Neural progenitor cell (in vitro differentiated cells): ENCODE data around the gene ARFGAP3.

ENCODE experiments used
- EZH2 ChIP-seq: fragments of 200-600 bp; sonication (generic); IDR thresholded peaks from 2 replicates; pipeline ENCODE4 v1.6.1; 2017; ENCODE audit warnings: antibody characterized with exemption, mild to moderate bottlenecking, moderate library complexity
- EZH2phosphoT487 ChIP-seq: fragments of 200-600 bp; sonication (generic); IDR thresholded peaks from 2 replicates; pipeline ENCODE4 v1.6.1; 2017; ENCODE audit warnings: antibody characterized with exemption
- TF ChIP-seq, protein P1 (sequence below): fragments of 200-600 bp; sonication (generic); IDR thresholded peaks from 2 replicates; pipeline ENCODE4 v1.5.1; 2017; ENCODE audit warnings: antibody characterized with exemption, mild to moderate bottlenecking

DNA sequence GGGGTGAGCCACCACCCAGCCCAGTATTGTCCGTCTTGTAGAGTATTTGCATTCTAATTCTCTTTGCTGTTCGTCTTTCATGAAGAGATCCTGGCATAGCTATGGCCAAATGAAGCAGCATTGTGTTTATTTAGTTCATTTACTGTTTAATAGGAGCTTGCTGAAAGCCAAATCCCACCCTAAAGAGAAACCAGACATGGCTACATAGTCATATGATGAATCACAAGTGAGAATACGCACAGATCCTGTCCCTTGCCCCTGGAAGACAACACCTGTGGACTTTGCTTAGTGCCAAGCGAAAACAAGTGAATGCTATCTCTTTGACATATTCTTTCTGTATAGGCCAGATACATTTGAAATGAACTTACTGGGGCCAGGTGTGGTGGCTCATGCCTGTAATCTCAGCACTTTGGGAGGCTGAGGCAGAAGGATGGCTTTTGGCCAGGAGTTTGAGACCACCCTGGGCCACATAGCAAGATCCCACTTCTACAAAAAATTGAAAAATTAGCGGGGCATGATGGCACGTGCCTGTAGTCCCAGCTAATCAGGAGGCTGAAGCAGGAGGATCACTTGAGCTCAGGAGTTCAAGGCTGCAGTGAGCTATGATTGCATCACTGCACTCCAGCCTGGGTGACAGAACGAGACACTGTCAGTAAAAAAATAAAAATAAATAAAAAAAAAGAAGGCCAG, 5.1 kb upstream of the ARFGAP3 start:
- TF ChIP-seq, protein P1, sequence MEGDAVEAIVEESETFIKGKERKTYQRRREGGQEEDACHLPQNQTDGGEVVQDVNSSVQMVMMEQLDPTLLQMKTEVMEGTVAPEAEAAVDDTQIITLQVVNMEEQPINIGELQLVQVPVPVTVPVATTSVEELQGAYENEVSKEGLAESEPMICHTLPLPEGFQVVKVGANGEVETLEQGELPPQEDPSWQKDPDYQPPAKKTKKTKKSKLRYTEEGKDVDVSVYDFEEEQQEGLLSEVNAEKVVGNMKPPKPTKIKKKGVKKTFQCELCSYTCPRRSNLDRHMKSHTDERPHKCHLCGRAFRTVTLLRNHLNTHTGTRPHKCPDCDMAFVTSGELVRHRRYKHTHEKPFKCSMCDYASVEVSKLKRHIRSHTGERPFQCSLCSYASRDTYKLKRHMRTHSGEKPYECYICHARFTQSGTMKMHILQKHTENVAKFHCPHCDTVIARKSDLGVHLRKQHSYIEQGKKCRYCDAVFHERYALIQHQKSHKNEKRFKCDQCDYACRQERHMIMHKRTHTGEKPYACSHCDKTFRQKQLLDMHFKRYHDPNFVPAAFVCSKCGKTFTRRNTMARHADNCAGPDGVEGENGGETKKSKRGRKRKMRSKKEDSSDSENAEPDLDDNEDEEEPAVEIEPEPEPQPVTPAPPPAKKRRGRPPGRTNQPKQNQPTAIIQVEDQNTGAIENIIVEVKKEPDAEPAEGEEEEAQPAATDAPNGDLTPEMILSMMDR, result no peak
- no peak for TF ChIP-seq EZH2phosphoT487
- TF ChIP-seq EZH2, result no peak
